ENCODE data around the gene SFT2D1.

SFT2D1 gene

GRCh38 chr6:166305562-166306117 lies 36.7 kb downstream of the SFT2D1 start:
- no peak for DNase-seq

- no peak for DNase-seq
Measured at GRCh38 chr6:166304106-166304505, 38.2 kb downstream of the SFT2D1 start.

GRCh38 chr6:166301611-166302529 lies 40.5 kb downstream of the SFT2D1 start:
- no peak for DNase-seq

GRCh38 chr6:166300357-166300987 lies 41.9 kb downstream of the SFT2D1 start:
- no peak for DNase-seq

- no peak for DNase-seq
Measured at GRCh38 chr6:166297606-166298005, 44.7 kb downstream of the SFT2D1 start.

GRCh38 chr6:166296035-166296883 lies 46.1 kb downstream of the SFT2D1 start:
- DNase-seq, result no peak

GRCh38 chr6:166293731-166294584 lies 48.4 kb downstream of the SFT2D1 start:
- DNase-seq, result no peak

GRCh38 chr6:166289207-166290060 lies 52.9 kb downstream of the SFT2D1 start:
- no peak for DNase-seq

GRCh38 chr6:166286839-166287271 lies 55.5 kb downstream of the SFT2D1 start:
- DNase-seq, result peak; percentile 75

- no peak for DNase-seq
Measured at GRCh38 chr6:166285233-166285632, 57.1 kb downstream of the SFT2D1 start.

GRCh38 chr6:166284640-166285039 lies 57.7 kb downstream of the SFT2D1 start:
- no peak for DNase-seq

- DNase-seq, result no peak
Measured at GRCh38 chr6:166282394-166283032, 59.8 kb downstream of the SFT2D1 start.

- no peak for DNase-seq
Measured at GRCh38 chr6:166281104-166281503, 61.2 kb downstream of the SFT2D1 start.

GRCh38 chr6:166279393-166279679 lies 63.0 kb downstream of the SFT2D1 start:
- no peak for DNase-seq

GRCh38 chr6:166278579-166279392 lies 63.6 kb downstream of the SFT2D1 start:
- no peak for DNase-seq

- DNase-seq, result no peak
Measured at GRCh38 chr6:166277892-166278578, 64.3 kb downstream of the SFT2D1 start.

GRCh38 chr6:166277018-166277417 lies 65.3 kb downstream of the SFT2D1 start:
- DNase-seq, result no peak

- peak; percentile 72 for DNase-seq
Measured at GRCh38 chr6:166275714-166276166, 66.6 kb downstream of the SFT2D1 start.

Measured in RPMI8226 (cell line).